Endothelial cell of umbilical vein (primary cell): Measurements from ENCODE around the gene GAPDHS. TPM values are rescaled to one million over a fixed set of nuclear protein-coding genes. Genes with fewer than 3 reads are reported as not detected.

Source experiments
- BruUV-seq: library from RNA; stranded (reverse); fragments of 400-500 nt; replicated peaks from 2 replicates; lab custom pipeline; 2021; lab: Mats Ljungman, UMichigan
- CTCF ChIA-PET: fragments of 300-600, 350-600 bp; sonication (Branson Sonifier 250); formaldehyde crosslinking; loops from one replicate; lab custom pipeline; 2021; ENCODE audit warnings: antibody characterized with exemption, inconsistent platforms; lab: Charles Lee
- POLR2A ChIA-PET: fragments of 300-600, 350-600 bp; sonication (Branson Sonifier 250); formaldehyde crosslinking; loops from one replicate; lab custom pipeline; 2021; ENCODE audit warnings: antibody characterized with exemption, inconsistent platforms; lab: Charles Lee
- DNase-seq: peaks from one replicate; pipeline ENCODE4 v3.0.0-alpha.2; 2011; ENCODE audit warnings: low read depth, low spot score
- FAIRE-seq: peaks from 2 replicates; lab custom pipeline; 2011; peaks lifted over from hg19 to GRCh38; lab: Jason Lieb, UNC
- H2AFZ ChIP-seq: 2 replicates; pipeline ENCODE4 v1.6.0; 2012; ENCODE audit warnings: low read depth, low read length, control low read depth, inconsistent platforms
- H3K27ac ChIP-seq: 2 replicates; pipeline ENCODE4 v1.5.1; 2011; ENCODE audit warnings: low read depth, mild to moderate bottlenecking, control low read depth, low read length, moderate library complexity; ENCODE audit not compliant: insufficient read depth
- H3K27me3 ChIP-seq, 2 experiments: 2 replicates each; pipeline versions ENCODE4 v1.6.0 to v1.6.1; 2011; ENCODE audit warnings: low read length in 2 of 2, mixed read lengths in 1 of 2; ENCODE audit not compliant: control insufficient read depth in 2 of 2, insufficient read depth in 2 of 2
- H3K36me3 ChIP-seq, 2 experiments: 2 replicates in 1 of 2; 3 replicates in 1 of 2; pipeline ENCODE4 v1.5.1; 2011; ENCODE audit warnings: low read length in 2 of 2, mild to moderate bottlenecking in 1 of 2, moderate library complexity in 1 of 2; ENCODE audit not compliant: control insufficient read depth in 2 of 2, insufficient read depth in 2 of 2; ENCODE audit errors: extremely low read depth in 1 of 2
- H3K4me1 ChIP-seq: 3 replicates; pipeline ENCODE4 v1.5.1; 2011; ENCODE audit warnings: mild to moderate bottlenecking, low read length; ENCODE audit not compliant: control insufficient read depth, insufficient read depth; ENCODE audit errors: extremely low read depth
- H3K4me2 ChIP-seq: 2 replicates; pipeline ENCODE4 v1.6.1; 2011; ENCODE audit warnings: low read length, control low read depth, mixed read lengths; ENCODE audit not compliant: insufficient read depth
- H3K4me3 ChIP-seq, 3 experiments: fragments of 200-600 bp in 1 of 3; sonication (generic), shearing (Covaris generic) in 1 of 3; replicated peaks in 1 of 3; 2 replicates each; pipeline ENCODE4 v1.5.1; 2011 to 2016; ENCODE audit warnings: control low read depth in 3 of 3, low read length in 3 of 3, mild to moderate bottlenecking in 2 of 3, inconsistent platforms in 1 of 3, low read depth in 1 of 3, moderate library complexity in 1 of 3; ENCODE audit not compliant: insufficient read depth in 1 of 3
- H3K79me2 ChIP-seq: 2 replicates; pipeline ENCODE4 v1.6.0; 2012; ENCODE audit warnings: low read length, inconsistent platforms; ENCODE audit not compliant: control insufficient read depth, insufficient read depth
- H3K9ac ChIP-seq: replicated peaks from 2 replicates; pipeline ENCODE3; 2011; ENCODE audit warnings: low read length, control low read depth; ENCODE audit not compliant: insufficient read depth; ENCODE audit errors: extremely low read depth
- H3K9me1 ChIP-seq: replicated peaks from 3 replicates; pipeline ENCODE4 v1.6.0; 2011; ENCODE audit warnings: mild to moderate bottlenecking, low read length; ENCODE audit not compliant: control insufficient read depth, insufficient read depth; ENCODE audit errors: extremely low read depth
- H3K9me3 ChIP-seq: replicated peaks from 2 replicates; pipeline ENCODE4 v1.5.1; 2012; ENCODE audit warnings: low read length, inconsistent platforms; ENCODE audit not compliant: control insufficient read depth, insufficient read depth
- H4K20me1 ChIP-seq: replicated peaks from 2 replicates; pipeline ENCODE3; 2011; ENCODE audit warnings: mild to moderate bottlenecking, low read length; ENCODE audit not compliant: control insufficient read depth, insufficient read depth; ENCODE audit errors: extremely low read depth
- EZH2 ChIP-seq: IDR thresholded peaks from 2 replicates; pipeline ENCODE4 v1.6.1; 2012; ENCODE audit warnings: borderline replicate concordance, low read depth, mild to moderate bottlenecking, moderate library complexity, low read length, inconsistent platforms; ENCODE audit not compliant: severe bottlenecking
- FOS ChIP-seq: IDR thresholded peaks from 2 replicates; pipeline ENCODE4 v1.6.1; 2011; ENCODE audit warnings: mild to moderate bottlenecking, low read length, moderate library complexity, borderline replicate concordance; ENCODE audit not compliant: insufficient read depth
- GATA2 ChIP-seq: IDR thresholded peaks from 2 replicates; pipeline ENCODE4 v1.7.0; 2011; ENCODE audit warnings: low read depth, mild to moderate bottlenecking, moderate library complexity, mixed read lengths, low read length; ENCODE audit not compliant: insufficient read length, insufficient read depth
- MYC ChIP-seq: IDR thresholded peaks from one replicate; pipeline ENCODE4 v1.6.1; 2011; ENCODE audit warnings: mild to moderate bottlenecking, low read depth, low read length
- POLR2A ChIP-seq: IDR thresholded peaks from 2 replicates; pipeline ENCODE4 v1.6.1; 2012; ENCODE audit warnings: low read depth, mild to moderate bottlenecking, control low read depth, low read length
- POLR2AphosphoS5 ChIP-seq: IDR thresholded peaks from 2 replicates; pipeline ENCODE4 v1.6.1; 2012; ENCODE audit warnings: low read depth, mild to moderate bottlenecking, control low read depth, low read length, moderate library complexity; ENCODE audit not compliant: insufficient read depth
- dilution Hi-C: fragments of 300-500 bp; cut with MboI; formaldehyde crosslinking; loops from one replicate; pipeline ENCODE4 v1.15.0; 2019; ENCODE audit warnings: low sequenced_read_pairs; ENCODE audit not compliant: extremely low pct_ligation_motif_present
- intact Hi-C: fragments of 100-400 bp; cut with micrococcal nuclease; formaldehyde crosslinking; loops from one replicate; pipeline ENCODE4 v1.10.0; 2022
- polyA plus RNA-seq, 4 experiments: library from polyadenylated mRNA; depleted of rRNA in 3 of 4; stranded (reverse) in 3 of 4; unstranded in 1 of 4; fragments of >200 nt; gene quantifications; 2 replicates each; pipeline versions ENCODE4 v1.2.1 to v1.2.3, GENCODE V29; 2011 to 2012; ENCODE audit warnings: missing spikeins in 1 of 4
- total RNA-seq: library from RNA; stranded (reverse); gene quantifications from 2 replicates; pipeline ENCODE4 v1.2.3, GENCODE V29; 2021
- TF ChIP-seq, protein P1 (sequence below), 2 donors: IDR thresholded peaks; 1 replicate in 1 of 2; 2 replicates in 1 of 2; pipeline ENCODE4 v1.5.1; 2011; ENCODE audit warnings: low read length in 2 of 2, mild to moderate bottlenecking in 2 of 2, moderate library complexity in 2 of 2, control low read depth in 1 of 2, inconsistent platforms in 1 of 2, low read depth in 1 of 2; ENCODE audit not compliant: insufficient read depth in 1 of 2; ENCODE audit errors: extremely low read depth in 1 of 2
- TF ChIP-seq, protein P2 (sequence below): IDR thresholded peaks from 2 replicates; pipeline ENCODE4 v1.6.1; 2011; ENCODE audit not compliant: insufficient read depth, insufficient read length

The GAPDHS gene
- total and polyA plus RNA-seq, 2 donors (not counting 3 experiments of a cell fraction or from before 2014, with no cell fraction given), result not detected

GRCh38 chr19:35516310-35516709, 16.9 kb upstream of the GAPDHS start:
- no peak overlapping the region for H3K9ac ChIP-seq
- no peak for DNase-seq
- TF ChIP-seq EZH2 (no peak), POLR2AphosphoS5 (no peak), MYC (no peak), POLR2A (no peak), FOS (no peak), GATA2 (no peak)
- TF ChIP-seq, protein P1, sequence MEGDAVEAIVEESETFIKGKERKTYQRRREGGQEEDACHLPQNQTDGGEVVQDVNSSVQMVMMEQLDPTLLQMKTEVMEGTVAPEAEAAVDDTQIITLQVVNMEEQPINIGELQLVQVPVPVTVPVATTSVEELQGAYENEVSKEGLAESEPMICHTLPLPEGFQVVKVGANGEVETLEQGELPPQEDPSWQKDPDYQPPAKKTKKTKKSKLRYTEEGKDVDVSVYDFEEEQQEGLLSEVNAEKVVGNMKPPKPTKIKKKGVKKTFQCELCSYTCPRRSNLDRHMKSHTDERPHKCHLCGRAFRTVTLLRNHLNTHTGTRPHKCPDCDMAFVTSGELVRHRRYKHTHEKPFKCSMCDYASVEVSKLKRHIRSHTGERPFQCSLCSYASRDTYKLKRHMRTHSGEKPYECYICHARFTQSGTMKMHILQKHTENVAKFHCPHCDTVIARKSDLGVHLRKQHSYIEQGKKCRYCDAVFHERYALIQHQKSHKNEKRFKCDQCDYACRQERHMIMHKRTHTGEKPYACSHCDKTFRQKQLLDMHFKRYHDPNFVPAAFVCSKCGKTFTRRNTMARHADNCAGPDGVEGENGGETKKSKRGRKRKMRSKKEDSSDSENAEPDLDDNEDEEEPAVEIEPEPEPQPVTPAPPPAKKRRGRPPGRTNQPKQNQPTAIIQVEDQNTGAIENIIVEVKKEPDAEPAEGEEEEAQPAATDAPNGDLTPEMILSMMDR (IDR thresholded peaks at IDR 0.05; ENCODE audit: extremely low read depth in 1 of 2, insufficient read depth in 1 of 2, low read depth in 1 of 2, low read length in 2 of 2), result no peak
- TF ChIP-seq, protein P2, sequence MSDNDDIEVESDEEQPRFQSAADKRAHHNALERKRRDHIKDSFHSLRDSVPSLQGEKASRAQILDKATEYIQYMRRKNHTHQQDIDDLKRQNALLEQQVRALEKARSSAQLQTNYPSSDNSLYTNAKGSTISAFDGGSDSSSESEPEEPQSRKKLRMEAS, result no peak
- H3K9me3 ChIP-seq, result no peaks in the 10 kb centered on the region
- no peak overlapping the region for H2AFZ ChIP-seq
- H3K4me1 ChIP-seq, result no peaks in the 10 kb centered on the region
- no peaks in the 10 kb centered on the region for H3K79me2 ChIP-seq
- ChIA-PET POLR2A (no interaction called here), CTCF (interaction anchor here (1.6 kb wide), 1 partner anchor 21 kb away, joined by 5 read pairs; no protein-coding TSS in a partner anchor)
- H3K27me3 ChIP-seq, result peaks cover 11% of the 10 kb centered on the region in 2 experiments
- dilution Hi-C loops (no loop called here), intact Hi-C loops (no loop called here)
- BruUV-seq, result no TSS peak
- H3K4me3 ChIP-seq, result no peak overlapping the region
- no peak overlapping the region for H3K27ac ChIP-seq
- no peaks in the 10 kb centered on the region for H3K9me1 ChIP-seq
- no peak for FAIRE-seq
- no peak overlapping the region for H3K4me2 ChIP-seq
- H3K36me3 ChIP-seq, result no peaks in the 10 kb centered on the region
- H4K20me1 ChIP-seq, result no peaks in the 10 kb centered on the region
